ENCODE results near the gene CYB5RL.
A peak's percentile ranks its signal among the peaks of the same experiment; 100 is the strongest.
"Not testable (repeated sequence)": the region's sequence is repeated elsewhere in the genome, so short reads cannot be mapped to it uniquely, and the experiment has no call there.

CYB5RL gene, protein sequence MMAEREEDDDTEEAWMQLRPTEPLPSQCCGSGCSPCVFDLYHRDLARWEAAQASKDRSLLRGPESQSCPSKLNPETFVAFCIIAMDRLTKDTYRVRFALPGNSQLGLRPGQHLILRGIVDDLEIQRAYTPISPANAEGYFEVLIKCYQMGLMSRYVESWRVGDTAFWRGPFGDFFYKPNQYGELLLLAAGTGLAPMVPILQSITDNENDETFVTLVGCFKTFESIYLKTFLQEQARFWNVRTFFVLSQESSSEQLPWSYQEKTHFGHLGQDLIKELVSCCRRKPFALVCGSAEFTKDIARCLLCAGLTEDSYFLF

DNA sequence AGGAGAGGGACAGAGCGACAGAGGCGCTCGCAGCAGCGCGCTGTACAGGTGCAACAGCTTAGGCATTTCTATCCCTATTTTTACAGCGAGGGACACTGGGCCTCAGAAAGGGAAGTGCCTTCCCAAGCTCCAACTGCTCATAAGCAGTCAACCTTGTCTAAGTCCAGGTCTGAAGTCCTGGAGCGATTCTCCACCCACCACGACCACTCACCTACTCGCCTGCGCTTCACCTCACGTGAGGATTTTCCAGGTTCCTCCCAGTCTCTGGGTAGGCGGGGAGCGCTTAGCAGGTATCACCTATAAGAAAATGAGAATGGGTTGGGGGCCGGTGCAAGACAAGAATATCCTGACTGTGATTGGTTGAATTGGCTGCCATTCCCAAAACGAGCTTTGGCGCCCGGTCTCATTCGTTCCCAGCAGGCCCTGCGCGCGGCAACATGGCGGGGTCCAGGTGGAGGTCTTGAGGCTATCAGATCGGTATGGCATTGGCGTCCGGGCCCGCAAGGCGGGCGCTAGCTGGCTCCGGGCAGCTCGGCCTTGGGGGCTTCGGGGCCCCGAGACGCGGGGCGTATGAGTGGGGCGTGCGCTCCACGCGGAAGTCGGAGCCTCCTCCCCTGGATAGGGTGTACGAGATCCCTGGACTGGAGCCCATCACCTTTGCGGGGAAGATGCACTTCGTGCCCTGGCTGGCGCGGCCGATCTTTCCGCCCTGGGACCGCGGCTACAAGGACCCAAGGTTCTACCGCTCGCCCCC is at the start of gene CYB5RL, which contains the start of gene MRPL37:
CYB5RL (minus strand) TSS at position 266 of the 754 bp plus-strand sequence. CDS start 4,414 bp downstream, outside the sequence.
MRPL37 (plus strand) TSS at position 403 of the 754 bp plus-strand sequence; CDS start at position 480, 77 bp downstream.
- DNase-seq (ENCODE audit: low read depth in 1 of 2, low spot score in 1 of 2), result peak; percentile 75 to 92

DNA sequence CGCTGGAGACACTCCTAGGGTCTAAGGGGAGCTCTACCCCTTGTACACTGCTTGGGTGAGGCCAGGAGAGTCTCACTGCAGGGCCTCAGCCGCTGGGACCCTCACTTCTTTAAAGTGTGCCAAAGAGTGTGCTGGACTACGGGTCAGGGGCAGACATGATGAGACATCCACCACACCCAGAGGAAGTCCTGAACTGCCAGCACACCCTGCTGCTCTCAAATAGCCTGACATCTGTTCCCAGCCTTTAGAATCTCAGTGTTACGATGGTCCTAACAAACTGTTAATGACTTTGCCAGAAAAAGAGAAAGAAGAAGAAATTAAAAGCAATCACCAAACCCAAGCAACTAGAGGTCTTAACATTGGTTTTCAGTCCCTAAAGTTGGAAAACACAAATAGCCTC is 49.1 kb upstream of the CYB5RL start:
- DNase-seq (ENCODE audit: low read depth in 1 of 2, low spot score in 1 of 2), result no peak

DNA sequence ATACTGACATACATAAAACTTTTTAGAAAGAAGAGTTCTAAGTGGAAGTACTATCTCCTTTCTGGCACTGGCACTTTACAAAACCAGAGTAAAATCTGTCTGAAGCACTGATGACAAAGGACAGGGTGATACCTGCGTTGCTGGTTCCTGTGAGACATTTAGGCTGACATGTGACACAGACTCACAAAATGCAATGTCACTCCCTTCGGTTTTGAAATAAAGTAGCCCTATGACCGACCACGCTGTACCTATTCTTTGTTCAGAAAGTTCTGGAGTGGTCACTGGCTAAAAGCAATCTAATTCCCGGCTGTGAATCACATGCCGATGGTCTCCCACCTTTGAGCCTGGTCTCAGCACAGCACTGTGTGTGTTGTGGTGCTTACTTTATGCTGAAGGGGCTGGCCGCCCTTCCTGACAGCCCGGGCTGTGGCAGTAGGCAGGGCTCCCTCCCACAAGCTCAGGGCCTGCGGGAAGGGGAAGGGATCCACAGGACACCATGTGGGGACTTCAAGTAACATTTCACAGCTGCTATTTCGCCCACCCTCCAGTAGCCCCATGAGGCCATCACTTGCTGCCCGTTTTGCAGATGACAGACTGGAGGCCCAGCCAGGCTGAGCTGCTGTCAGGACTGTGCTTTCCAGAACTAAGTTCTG is 48.2 kb upstream of the CYB5RL start:
- DNase-seq (ENCODE audit: low read depth in 1 of 2, low spot score in 1 of 2), result no peak

DNA sequence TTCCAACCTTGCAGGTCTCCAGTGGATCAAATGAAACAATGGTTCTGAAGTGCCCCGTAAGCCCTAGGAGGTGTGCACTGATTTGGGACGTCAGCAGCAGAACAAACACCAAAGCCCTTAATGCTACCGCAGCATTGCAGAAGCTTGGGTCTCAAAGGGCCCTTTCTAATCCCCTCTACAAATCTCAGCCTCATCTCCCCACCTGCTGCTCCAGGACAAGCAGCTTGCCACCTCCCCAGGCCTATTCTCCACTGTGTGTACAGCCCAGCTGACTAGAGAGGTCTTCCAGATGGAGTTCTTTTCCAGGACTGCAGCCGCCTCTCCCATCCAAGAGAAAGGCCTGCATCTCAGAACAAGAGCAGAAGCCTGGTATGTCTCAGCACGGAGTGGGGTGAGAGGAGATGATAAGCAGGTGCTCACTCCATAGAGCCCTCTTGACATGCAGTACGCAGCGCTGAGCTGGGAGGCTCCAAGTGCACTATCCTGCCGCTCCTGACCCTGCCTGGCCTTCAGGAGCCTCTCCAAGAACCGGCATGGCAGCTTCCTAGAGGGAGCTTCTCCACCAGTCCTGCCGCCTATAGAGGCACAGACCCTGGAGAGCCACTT is 46.4 kb upstream of the CYB5RL start:
- no peak for DNase-seq (ENCODE audit: low read depth in 1 of 2, low spot score in 1 of 2)

DNA sequence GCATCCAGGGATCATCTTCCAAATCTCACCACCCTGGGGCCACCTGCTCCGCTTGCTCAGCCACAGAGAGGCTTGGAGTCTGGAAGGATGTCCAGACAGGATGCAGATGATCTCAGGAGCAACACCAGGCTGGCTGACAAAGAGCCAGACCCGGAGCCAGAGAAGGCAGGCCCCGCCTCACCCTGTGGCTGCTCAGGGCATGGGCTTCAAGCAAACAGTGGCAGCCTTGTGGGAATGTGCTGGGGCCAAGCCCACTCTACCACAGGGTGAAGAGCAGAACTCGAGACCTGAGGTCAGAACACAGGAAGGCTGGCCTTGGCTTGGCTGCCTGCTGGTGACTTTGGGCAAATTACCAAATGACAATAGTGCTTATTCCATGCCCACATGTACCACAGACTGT is 45.7 kb upstream of the CYB5RL start:
- no peak for DNase-seq (ENCODE audit: low read depth in 1 of 2, low spot score in 1 of 2)

DNA sequence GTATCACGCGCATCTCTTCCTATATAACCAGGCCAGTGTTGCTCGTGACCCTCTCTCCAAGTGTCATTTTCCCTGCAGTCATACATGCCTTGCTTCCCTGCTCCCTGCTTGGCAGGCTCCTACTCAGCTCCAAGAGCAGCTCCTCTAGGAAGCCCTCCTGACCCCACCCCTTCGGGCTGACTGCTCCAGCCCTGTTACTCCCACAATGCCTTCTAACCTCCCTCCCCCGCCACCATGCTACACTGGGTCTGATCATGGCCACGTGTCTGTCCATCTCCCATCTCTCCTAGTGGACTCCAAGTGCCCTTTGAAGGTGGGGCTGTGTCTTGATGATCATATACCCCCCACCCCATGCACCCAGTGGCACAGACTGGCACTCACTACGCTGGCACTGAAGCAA is 44.8 kb upstream of the CYB5RL start:
- no peak for DNase-seq (ENCODE audit: low read depth in 1 of 2, low spot score in 1 of 2)

DNA sequence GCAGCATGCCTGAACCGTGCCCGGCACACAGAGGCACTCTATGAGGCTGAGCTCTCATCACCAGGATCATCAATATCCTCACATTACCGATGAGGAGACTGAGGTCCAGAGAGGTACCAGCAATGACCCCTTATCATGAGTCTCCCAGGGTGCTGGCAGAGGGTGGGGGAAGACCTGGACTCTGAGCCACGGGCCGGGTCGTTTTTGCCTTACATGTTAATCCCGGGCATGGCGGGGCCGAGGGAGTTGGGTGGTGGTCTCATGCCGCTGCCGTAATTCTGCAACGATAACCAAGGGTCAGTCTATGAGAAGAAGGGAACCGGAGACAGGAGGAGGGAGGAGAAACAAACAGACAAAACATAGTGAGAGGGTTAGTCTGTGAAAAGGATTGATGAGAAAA is 43.2 kb upstream of the CYB5RL start:
- no peak for DNase-seq (ENCODE audit: low read depth in 1 of 2, low spot score in 1 of 2)

DNA sequence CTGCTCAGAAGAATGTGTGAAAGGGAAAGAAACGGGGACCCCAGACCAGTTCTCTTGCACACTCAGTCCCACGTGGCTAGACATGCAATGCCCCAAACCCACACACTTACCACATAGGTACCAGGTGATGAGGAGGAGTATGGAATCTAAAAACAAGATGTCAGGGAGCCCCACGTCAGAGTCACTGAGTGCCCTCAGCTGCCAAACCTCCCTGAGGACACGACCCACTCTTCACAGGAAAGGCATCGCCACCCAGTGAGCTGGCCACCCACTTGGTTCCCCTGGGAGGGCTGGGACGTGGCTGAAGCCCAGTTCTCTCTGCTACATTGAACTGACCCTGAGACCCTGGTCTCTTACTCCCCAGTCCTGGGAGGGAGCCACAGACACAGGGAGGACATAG is 41.5 kb upstream of the CYB5RL start:
- no peak for DNase-seq (ENCODE audit: low read depth in 1 of 2, low spot score in 1 of 2)

DNA sequence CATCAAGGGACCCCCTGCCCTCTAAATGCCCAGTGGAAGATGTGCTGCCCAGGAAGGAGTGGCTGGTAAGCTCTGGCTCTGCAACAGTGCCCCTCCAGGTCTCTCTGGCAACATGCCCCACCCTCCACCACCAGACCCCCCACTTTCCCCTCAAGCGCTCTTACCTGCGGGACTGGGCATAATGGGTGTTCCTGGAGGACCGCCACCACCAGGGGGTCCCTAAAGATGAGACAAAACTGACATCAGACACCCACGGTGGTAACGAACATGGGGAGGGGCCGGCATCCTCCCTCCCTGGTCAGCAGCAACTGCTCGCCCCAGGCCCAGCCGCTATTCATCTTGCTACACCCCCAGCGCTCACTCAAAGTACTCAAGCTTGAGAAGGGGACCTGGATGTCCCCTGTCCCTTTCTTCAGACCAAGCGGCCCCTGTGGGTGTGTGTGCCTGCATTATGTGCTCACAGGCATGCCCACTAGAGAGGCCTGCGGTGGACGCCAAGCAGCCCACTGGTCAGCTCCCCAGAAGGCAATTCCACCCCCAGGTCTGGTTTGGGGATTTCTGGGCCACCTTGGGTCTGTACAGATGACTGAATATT is 41.0 kb upstream of the CYB5RL start:
- no peak for DNase-seq (ENCODE audit: low read depth in 1 of 2, low spot score in 1 of 2)

DNA sequence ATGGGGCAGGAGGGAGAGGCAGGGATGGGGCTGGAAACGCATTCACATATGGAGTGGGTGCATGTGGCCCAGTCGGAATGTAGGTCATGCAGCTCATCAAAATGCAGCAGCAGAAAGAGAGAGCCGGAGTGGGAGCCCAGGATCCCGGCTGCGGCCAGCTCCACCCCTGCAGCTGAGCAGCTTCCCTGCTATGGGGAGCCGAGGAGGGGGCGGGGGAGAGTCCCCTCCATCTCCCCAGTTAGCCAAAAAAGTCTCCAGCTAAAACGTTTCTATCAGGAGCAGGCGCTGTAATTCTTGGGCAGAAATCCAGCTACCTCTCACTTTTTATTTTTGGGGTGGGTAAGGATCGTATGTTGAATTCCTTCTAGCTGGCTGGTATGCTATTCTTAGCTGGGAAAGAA is 39.8 kb upstream of the CYB5RL start:
- DNase-seq (ENCODE audit: low read depth in 1 of 2, low spot score in 1 of 2), result no peak

DNA sequence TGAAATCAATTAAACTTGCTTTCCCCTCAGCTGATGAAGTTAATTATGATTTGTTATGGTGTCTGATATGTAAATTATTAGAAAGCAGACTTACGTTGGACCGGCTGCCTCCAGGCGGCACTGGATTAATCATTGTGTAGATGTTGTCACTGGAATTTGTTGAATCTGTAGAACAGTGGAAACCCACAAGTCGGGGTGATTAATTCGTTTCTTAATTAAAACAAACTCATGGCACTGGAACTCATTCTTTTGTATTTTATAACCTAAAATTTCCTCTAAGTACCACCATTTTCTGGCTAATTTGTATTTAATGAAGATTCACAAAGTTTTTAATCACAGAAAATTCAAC is 39.2 kb upstream of the CYB5RL start:
- no peak for DNase-seq (ENCODE audit: low read depth in 1 of 2, low spot score in 1 of 2)

DNA sequence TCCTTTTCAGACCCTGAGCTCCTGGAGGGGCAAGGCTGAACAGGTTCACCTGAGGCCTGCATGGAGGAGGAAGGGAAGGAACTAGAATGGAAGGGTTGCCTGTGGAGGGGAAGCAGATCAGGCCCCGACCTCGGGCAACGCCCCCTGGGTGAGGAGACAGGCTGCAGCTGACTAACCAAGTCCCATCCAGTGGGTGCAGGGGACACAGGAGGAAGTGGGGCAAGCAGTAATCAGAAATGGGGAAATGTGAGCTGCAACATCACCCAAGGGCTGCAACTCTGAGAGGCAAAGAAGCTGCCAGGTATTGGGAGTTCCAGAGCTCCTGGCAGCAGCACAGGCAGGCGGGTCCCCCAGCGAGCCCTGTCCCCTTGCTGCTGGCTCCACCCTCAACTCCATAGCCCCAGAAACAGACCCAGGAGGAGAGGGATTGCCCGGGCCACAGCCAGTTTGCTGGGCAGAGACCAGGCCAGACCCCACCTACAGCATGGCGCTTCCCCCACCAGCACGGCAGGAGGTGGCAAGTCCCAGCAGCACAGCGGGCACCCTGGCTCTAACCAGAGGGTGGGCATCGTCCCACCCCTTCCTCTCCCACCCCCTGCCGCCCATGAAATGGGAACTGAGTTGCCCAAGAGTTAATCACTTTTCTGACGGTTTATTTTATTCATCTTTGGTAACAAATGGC is 38.7 kb upstream of the CYB5RL start:
- no peak for DNase-seq (ENCODE audit: low read depth in 1 of 2, low spot score in 1 of 2)

DNA sequence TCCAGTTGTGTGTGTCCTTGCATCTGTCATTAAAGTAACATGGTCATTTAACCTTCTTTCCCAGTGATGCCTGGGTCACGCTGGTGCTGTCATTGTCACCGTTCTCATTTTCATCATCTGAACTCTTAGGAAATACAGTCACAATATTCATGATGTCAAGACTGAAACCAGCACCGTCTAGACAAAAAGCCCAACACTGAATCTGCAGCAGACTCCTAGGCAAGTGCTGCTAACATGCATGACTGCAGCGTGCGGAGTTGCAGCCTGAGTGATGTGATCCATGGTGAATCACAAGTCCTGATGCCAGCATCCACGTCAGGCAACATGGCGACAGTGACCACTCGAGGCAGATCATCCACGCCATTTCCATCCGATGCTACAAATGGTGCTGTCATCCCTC is 37.8 kb upstream of the CYB5RL start:
- no peak for DNase-seq (ENCODE audit: low read depth in 1 of 2, low spot score in 1 of 2)

DNA sequence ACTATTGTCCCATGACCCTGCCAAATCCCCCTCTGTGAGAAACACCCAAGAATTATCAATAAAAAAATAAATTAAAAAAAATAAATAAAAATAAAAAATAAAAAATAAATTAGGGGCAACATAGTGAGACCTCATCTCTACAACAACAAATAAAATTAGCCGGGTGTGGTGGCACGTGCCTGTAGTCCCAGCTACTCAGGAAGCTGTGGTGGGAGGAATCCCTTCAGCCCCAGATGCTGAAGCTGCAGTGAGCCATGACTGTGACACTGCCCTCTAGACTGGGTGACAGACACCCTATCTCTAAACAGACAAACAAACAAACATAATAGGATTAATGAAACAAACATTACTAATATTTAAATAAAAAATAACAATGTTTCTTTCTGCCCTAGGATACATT is 34.5 kb upstream of the CYB5RL start:
- no peak for DNase-seq (ENCODE audit: low read depth in 1 of 2, low spot score in 1 of 2)

DNA sequence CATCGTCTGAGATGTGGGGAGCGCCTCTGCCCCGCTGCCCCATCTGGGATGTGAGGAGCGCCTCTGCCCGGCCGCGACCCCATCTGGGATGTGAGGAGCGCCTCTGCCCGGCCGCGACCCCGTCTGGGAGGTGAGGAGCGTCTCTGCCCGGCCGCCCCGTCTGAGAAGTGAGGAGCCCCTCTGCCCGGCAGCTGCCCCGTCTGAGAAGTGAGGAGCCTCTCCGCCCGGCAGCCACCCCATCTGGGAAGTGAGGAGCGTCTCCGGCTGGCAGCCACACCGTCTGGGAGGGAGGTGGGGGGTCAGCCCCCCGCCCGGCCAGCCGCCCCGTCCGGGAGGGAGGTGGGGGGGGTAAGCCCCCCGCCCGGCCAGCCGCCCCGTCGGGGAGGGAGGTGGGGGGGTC is 33.4 kb upstream of the CYB5RL start:
- DNase-seq (ENCODE audit: low read depth in 1 of 2, low spot score in 1 of 2), result not testable (repeated sequence)

DNA sequence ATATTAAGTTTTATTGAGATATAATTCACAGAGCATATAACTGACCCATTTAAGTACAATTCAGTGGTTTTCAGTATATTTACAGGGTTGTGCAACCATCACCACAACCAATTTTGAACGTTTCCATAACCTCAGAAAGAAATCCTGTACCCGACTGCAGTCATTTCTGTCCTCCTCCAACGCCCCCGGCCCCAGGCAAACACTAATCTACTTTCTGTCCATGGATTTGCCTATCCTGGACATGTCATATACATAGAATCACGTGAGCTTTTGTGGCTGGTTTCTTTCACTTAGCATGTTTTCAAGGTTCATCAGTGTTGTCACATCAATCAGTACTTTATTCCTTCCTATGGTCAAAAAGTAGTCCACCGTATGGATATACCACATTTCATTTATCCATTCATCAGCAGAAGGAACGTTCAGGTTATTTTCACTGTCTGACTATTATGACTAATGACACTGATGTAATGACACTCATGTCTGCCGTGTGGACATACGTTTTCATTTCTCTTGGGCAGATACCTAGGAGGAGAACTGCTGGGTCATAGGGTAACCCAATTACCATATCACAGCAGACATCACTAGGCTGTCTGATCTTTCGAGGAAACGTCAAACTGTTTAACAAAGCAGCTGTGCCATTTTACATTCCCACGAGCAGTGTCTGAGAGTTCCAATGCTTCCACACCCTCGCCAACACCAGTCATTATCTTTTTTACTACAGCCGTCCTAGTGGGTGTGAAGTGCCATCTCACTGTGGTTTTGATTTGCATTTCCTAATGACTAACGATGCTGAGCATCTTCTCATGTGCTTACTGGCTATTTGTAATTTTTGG is 30.9 kb upstream of the CYB5RL start:
- no peak for DNase-seq (ENCODE audit: low read depth in 1 of 2, low spot score in 1 of 2)

DNA sequence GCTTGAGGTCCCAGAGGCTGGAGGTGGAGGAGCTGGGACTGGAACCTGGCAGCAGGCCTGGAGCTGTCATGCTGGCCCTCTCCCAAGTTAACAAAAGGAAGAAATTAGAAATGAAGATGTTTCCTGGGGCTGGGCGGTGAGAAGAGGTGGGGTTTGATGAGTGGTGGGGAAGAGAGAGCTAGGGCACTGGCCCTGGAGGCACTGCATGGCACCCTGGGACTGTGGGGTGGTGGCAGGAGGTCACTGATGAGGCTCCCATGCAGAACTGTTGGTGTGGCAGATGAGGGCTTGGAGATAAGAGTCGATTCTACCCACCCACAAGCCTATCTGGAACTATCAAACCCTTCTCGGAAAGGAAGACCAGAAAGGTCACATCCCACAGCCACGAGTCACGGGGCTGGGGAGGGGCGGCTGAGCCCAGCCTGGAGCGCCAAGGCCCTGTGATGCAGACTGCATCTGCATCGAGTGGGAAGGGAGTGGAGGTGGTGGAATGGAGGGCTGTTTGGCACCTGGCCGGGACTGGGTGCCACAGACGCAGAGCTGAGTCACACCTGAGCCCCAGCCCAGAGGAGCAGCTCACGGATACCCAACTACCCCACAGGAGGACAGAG is 29.6 kb upstream of the CYB5RL start:
- no peak for DNase-seq (ENCODE audit: low read depth in 1 of 2, low spot score in 1 of 2)

DNA sequence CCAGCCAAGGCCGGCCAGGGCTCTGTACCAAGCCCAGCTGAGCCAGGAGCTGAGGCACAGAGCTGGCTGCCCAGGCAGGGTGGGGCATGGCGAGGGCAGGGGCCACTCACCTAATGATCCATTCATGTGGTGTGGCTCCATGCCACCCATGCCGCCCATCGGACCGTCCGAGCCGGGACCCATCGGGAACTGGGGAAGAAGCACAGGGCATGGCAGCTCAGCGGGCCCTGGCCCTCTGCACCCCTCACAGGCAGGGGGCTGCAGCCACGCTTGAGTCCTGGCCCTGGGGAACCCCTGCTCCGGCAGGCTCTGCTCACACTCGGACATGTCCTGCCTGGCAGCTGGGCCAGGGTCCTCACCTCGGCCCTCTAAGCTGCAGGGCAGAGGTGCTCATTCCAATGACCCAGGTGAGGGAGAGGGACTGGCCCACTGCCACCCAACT is 28.8 kb upstream of the CYB5RL start:
- no peak for DNase-seq (ENCODE audit: low read depth in 1 of 2, low spot score in 1 of 2)

DNA sequence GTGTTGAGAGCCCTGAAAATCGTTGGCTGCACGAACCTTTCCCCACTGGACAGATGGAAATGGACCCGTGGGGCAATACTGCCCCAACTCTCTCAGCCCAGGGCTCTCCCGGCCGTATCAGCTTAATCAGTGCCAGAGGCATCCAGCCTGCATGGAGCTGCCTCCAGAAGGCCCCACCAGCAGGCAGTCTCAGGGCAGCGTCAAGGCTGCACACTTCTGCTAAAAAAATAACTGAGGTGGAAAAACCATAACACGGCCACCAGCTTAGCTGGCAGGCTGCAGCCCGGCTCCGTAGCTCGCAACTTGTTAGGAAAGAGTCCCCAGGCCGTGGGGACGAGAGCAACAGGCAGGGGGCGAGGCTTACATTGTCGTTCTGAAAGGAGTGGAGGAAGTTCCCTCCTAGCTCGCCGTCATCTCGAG is 28.1 kb upstream of the CYB5RL start:
- DNase-seq (ENCODE audit: low read depth in 1 of 2, low spot score in 1 of 2), result no peak

Measured in activated CD4-positive, alpha-beta T cell treated with anti-CD3 and anti-CD28 coated beads, Interleukin-2, amount 50 U/mL, for 24 hours (primary cell).